Measurements from ENCODE around the gene DENND4B. TPM values are rescaled to one million over a fixed set of nuclear protein-coding genes. Genes with fewer than 3 reads are reported as not detected.

DENND4B gene
- total and polyA plus RNA-seq, 12 donors = 8.9 to 110 (median 36.7) TPM

DNA sequence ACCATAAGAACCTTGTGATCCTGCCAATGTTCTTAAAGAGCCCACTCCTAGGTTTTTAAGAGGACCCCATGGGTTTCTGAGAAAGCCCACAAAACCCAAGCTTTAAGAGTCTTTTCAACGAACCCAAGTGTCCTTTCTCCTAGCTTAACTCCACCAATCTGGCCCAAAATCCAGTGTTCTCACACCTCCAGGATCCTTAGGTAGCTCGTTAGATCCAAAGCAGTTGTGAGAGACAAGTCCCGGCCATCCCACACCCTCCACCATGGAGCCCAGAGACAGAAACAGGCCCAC is 1.7 kb downstream of the DENND4B start:
- peak overlapping the region in 2 of 4 donors; percentile 8 to 98 for H3K4me3 ChIP-seq
- TF ChIP-seq POLR2A (IDR thresholded peaks at IDR 0.05) (no peak), CTCF (IDR thresholded peaks at IDR 0.05) (no peak)
- no peak for DNase-seq
- H3K27me3 ChIP-seq = no peaks in the 10 kb centered on the region
- intact Hi-C loops (cut with DNase I) = loop anchor here (10.0 kb wide), 1 partner anchor 150 kb away; no protein-coding TSS in a partner anchor
- no peaks in the 10 kb centered on the region for H3K9me3 ChIP-seq (replicated peaks in 1 of 3)
- H3K36me3 ChIP-seq (replicated peaks in 1 of 2) = peaks cover 0 to 52% of the 10 kb centered on the region in 2 donors
- H3K27ac ChIP-seq = peak overlapping the region; percentile 82 to 100 (median 94)
- 65 to 82% (median 71%) methylated on average over 3 of the region's 3 CpGs for WGBS, 4 donors
- H3K4me1 ChIP-seq (replicated peaks in 1 of 2) = peaks cover 0 to 7% of the 10 kb centered on the region in 2 donors

DNA sequence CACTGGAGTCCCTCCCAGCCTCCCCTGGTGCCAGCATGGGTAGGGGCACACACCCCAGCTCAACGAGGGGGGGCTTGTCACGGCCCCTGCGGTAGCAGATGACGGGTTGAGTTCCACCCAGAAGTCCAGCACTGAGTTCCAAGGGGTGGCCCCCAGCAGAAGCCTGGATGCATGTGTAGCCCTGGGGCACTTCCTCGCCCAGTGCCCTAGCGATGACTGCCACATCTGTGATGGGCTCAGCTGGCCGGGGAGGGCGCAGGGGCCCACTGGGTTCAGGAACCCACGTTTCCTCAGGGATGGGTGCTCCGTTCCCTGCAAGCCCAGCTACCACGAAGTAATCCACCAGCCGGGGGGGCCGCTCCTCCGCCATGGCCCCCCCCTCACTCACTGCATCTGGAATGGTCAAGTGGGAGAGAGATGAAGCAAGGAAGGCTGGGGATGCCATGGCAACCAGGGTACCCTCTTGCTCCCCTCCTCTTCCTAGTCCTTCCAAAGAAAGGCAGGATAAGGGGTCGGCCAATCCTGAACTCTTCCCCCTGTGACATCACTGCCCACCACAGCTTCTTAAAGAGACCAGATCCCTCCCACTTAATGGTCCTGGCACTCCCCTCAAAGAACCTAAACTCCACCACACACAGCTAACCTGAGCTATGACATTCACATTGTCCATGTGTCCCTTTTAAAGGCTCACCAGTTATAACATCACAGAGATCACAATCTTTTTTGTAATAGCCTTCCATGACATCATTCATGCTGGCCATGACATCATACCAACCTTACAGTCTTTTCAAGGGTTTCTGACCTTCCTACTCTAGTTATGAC is 2.3 kb downstream of the DENND4B start:
- Histone ChIP-seq H3K4me1 (replicated peaks in 1 of 2) (peaks cover 0 to 7% of the 10 kb centered on the region in 2 donors), H3K4me3 (peak overlapping the region in 1 of 4 donors; percentile 98), H3K27ac (peak overlapping the region in 4 of 5 donors; percentile 92 to 100 (median 96)), H3K27me3 (no peaks in the 10 kb centered on the region), H3K9me3 (replicated peaks in 1 of 3) (no peaks in the 10 kb centered on the region), H3K36me3 (replicated peaks in 1 of 2) (peaks cover 0 to 52% of the 10 kb centered on the region in 2 donors)
- TF ChIP-seq CTCF (IDR thresholded peaks at IDR 0.05) = no peak
- no peak for TF ChIP-seq POLR2A (IDR thresholded peaks at IDR 0.05)
- intact Hi-C loops (cut with DNase I) = loop anchor here (10.0 kb wide), 1 partner anchor 149 kb away; no protein-coding TSS in a partner anchor
- DNase-seq = no peak
- 82 to 84% (median 82%) methylated on average over 13 to 15 of the region's 15 CpGs for WGBS, 4 donors

- Histone ChIP-seq H3K9me3 (replicated peaks in 1 of 3) (no peaks in the 10 kb centered on the region), H3K27ac (no peak overlapping the region), H3K36me3 (replicated peaks in 1 of 2) (peaks cover 0 to 40% of the 10 kb centered on the region in 2 donors), H3K4me1 (replicated peaks in 1 of 2) (peaks cover 0 to 7% of the 10 kb centered on the region in 2 donors), H3K27me3 (no peaks in the 10 kb centered on the region), H3K4me3 (no peak overlapping the region)
- TF ChIP-seq POLR2A (IDR thresholded peaks at IDR 0.05) (no peak), CTCF (IDR thresholded peaks at IDR 0.05) (no peak)
- no peak for DNase-seq
- WGBS, 4 donors = 60 to 93% (median 89%) methylated on average over 3 to 11 of the region's 11 CpGs
- intact Hi-C loops (cut with DNase I) = loop anchor here (10.0 kb wide), 1 partner anchor 148 kb away; no protein-coding TSS in a partner anchor
Measured at GRCh38 chr1:153942766-153943549, 3.6 kb downstream of the DENND4B start.

Measured in adrenal gland (tissue), 12 donors.